Keratinocyte (primary cell): ENCODE data around the gene NLRC3. TPM values are rescaled to one million over a fixed set of nuclear protein-coding genes. Genes with fewer than 3 reads are reported as not detected.

ENCODE experiments used
- DNase-seq: peaks from one replicate; pipeline ENCODE4 v3.0.0-alpha.2; 2011; ENCODE audit warnings: low read depth, missing footprints, low spot score
- FAIRE-seq: peaks from 2 replicates; lab custom pipeline; 2011; peaks lifted over from hg19 to GRCh38; lab: Jason Lieb, UNC
- H2AFZ ChIP-seq: 2 replicates; pipeline ENCODE4 v1.6.0; 2012; ENCODE audit warnings: low read length, control low read depth, inconsistent platforms; ENCODE audit not compliant: control insufficient read depth
- H3K27ac ChIP-seq: 2 replicates; pipeline ENCODE4 v1.5.1; 2011; ENCODE audit warnings: low read length; ENCODE audit not compliant: control insufficient read depth, insufficient read depth
- H3K27me3 ChIP-seq: 3 replicates; pipeline ENCODE4 v1.6.0; 2011; ENCODE audit warnings: low read length; ENCODE audit not compliant: control insufficient read depth, insufficient read depth; ENCODE audit errors: extremely low read depth
- H3K36me3 ChIP-seq, 2 experiments: 2 replicates in 1 of 2; 3 replicates in 1 of 2; pipeline ENCODE4 v1.5.1; 2011; ENCODE audit warnings: low read length in 2 of 2, mild to moderate bottlenecking in 1 of 2; ENCODE audit not compliant: control insufficient read depth in 2 of 2, insufficient read depth in 2 of 2; ENCODE audit errors: extremely low read depth in 1 of 2
- H3K4me1 ChIP-seq: 3 replicates; pipeline ENCODE4 v1.5.1; 2011; ENCODE audit warnings: low read length; ENCODE audit not compliant: control insufficient read depth, insufficient read depth; ENCODE audit errors: extremely low read depth
- H3K4me2 ChIP-seq: 3 replicates; pipeline ENCODE4 v1.6.0; 2011; ENCODE audit warnings: low read depth, low read length; ENCODE audit not compliant: control insufficient read depth, insufficient read depth; ENCODE audit errors: extremely low read depth
- H3K4me3 ChIP-seq, 3 experiments: fragments of 200-600 bp in 1 of 3; sonication (generic) in 1 of 3; 2 replicates in 2 of 3; 3 replicates in 1 of 3; pipeline ENCODE4 v1.5.1; 2011 to 2016; ENCODE audit warnings: low read length in 3 of 3, mild to moderate bottlenecking in 3 of 3, control low read depth in 2 of 3, inconsistent platforms in 1 of 3, low read depth in 1 of 3, mixed read lengths in 1 of 3, mixed run types in 1 of 3, moderate library complexity in 1 of 3; ENCODE audit not compliant: control insufficient read depth in 2 of 3, insufficient read depth in 2 of 3; ENCODE audit errors: extremely low read depth in 1 of 3
- H3K79me2 ChIP-seq: 2 replicates; pipeline ENCODE4 v1.6.0; 2012; ENCODE audit warnings: low read length; ENCODE audit not compliant: control insufficient read depth, insufficient read depth
- H3K9ac ChIP-seq: 3 replicates; pipeline ENCODE4 v1.6.0; 2011; ENCODE audit warnings: low read length; ENCODE audit not compliant: control insufficient read depth, insufficient read depth; ENCODE audit errors: extremely low read depth
- H3K9me1 ChIP-seq: 3 replicates; pipeline ENCODE4 v1.6.0; 2011; ENCODE audit warnings: low read length; ENCODE audit not compliant: control insufficient read depth, insufficient read depth; ENCODE audit errors: extremely low read depth
- H3K9me3 ChIP-seq: 2 replicates; pipeline ENCODE4 v1.5.1; 2012; ENCODE audit warnings: low read depth, low read length; ENCODE audit not compliant: control insufficient read depth
- H4K20me1 ChIP-seq: 3 replicates; pipeline ENCODE4 v1.6.0; 2011; ENCODE audit warnings: low read length; ENCODE audit not compliant: control insufficient read depth, insufficient read depth; ENCODE audit errors: extremely low read depth
- EZH2 ChIP-seq: IDR thresholded peaks from one replicate; pipeline ENCODE4 v1.6.1; 2012; ENCODE audit warnings: inconsistent platforms, mild to moderate bottlenecking, low read length, moderate library complexity
- dilution Hi-C: fragments of 300-500 bp; cut with MboI; formaldehyde crosslinking; loops from one replicate; pipeline ENCODE4 v1.7.0; 2020; ENCODE audit warnings: low sequenced_read_pairs; ENCODE audit not compliant: extremely low pct_ligation_motif_present
- polyA plus RNA-seq, 5 experiments: library from polyadenylated mRNA; depleted of rRNA in 3 of 5; stranded (reverse) in 3 of 5; stranded (forward) in 1 of 5; unstranded in 1 of 5; fragments of >200 nt; gene quantifications; 1 replicate in 1 of 5; 2 replicates in 3 of 5; 3 replicates in 1 of 5; pipeline versions ENCODE4 v1.2.1 to v1.2.3, GENCODE V29; 2011 to 2012; ENCODE audit warnings: missing spikeins in 2 of 5, low read depth in 1 of 5, low replicate concordance in 1 of 5
- TF ChIP-seq, protein P1 (sequence below), 3 experiments: IDR thresholded peaks in 1 of 3; conservative IDR thresholded peaks in 1 of 3; optimal IDR thresholded peaks in 1 of 3; 2 replicates in 2 of 3; 3 replicates in 1 of 3; pipeline versions ENCODE3 to v1.5.1; 2011; ENCODE audit warnings: low read length in 3 of 3, mild to moderate bottlenecking in 3 of 3, moderate library complexity in 2 of 3, control low read depth in 1 of 3, inconsistent platforms in 1 of 3; ENCODE audit not compliant: insufficient read depth in 2 of 3; ENCODE audit errors: extremely low read depth in 1 of 3

Gene NLRC3
- polyA plus RNA-seq, 1 donor (not counting 4 experiments of a cell fraction or from before 2014, with no cell fraction given), result not detected

DNA sequence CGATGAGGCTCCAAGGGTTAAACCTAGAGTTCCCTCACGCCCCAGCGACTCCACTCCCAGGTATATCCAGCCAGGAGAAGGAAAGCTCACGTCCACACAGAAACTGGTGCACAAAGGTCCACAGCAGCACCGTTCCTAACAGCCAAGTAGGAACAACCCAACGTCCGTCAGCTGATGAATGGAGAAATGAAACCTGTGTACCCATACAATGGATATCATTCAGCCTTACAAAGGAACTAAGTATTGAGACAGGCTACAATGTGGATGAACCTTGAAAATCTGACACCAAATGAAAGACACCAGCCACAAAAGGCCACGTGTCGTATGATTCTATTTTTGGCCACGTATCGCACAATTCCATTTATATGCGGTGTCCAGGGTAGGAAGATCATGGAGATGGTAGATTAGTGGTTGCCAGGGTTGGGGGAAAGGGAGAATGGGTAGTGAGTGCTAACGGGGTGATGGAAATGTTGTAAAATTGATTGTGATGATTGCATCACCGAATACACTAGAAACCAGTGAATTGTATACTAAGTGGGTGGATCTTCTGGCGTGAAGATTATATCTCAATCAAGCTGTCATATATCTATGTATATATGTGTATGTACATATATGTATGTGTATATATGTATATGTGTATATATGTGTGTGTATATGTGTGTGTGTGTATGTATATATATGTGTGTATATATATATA, 30.1 kb downstream of the NLRC3 start:
- DNase-seq (no peak), FAIRE-seq (no peak)
- Histone ChIP-seq H3K27ac (no peak overlapping the region), H3K4me1 (no peaks in the 10 kb centered on the region), H3K9me1 (no peaks in the 10 kb centered on the region), H3K4me2 (no peak overlapping the region), H3K9me3 (no peaks in the 10 kb centered on the region), H3K27me3 (no peaks in the 10 kb centered on the region), H2AFZ (no peak overlapping the region), H3K9ac (no peak overlapping the region), H3K36me3 (no peaks in the 10 kb centered on the region), H3K4me3 (no peak overlapping the region), H4K20me1 (no peaks in the 10 kb centered on the region), H3K79me2 (no peaks in the 10 kb centered on the region)
- dilution Hi-C loops, result no loop called here
- no peak for TF ChIP-seq EZH2
- TF ChIP-seq, protein P1, sequence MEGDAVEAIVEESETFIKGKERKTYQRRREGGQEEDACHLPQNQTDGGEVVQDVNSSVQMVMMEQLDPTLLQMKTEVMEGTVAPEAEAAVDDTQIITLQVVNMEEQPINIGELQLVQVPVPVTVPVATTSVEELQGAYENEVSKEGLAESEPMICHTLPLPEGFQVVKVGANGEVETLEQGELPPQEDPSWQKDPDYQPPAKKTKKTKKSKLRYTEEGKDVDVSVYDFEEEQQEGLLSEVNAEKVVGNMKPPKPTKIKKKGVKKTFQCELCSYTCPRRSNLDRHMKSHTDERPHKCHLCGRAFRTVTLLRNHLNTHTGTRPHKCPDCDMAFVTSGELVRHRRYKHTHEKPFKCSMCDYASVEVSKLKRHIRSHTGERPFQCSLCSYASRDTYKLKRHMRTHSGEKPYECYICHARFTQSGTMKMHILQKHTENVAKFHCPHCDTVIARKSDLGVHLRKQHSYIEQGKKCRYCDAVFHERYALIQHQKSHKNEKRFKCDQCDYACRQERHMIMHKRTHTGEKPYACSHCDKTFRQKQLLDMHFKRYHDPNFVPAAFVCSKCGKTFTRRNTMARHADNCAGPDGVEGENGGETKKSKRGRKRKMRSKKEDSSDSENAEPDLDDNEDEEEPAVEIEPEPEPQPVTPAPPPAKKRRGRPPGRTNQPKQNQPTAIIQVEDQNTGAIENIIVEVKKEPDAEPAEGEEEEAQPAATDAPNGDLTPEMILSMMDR (optimal IDR thresholded peaks at IDR 0.05 in 1 of 3, IDR thresholded peaks at IDR 0.05 in 1 of 3, conservative IDR thresholded peaks at IDR 0.05 in 1 of 3; ENCODE audit: extremely low read depth in 1 of 3, insufficient read depth in 2 of 3, low read length in 3 of 3), result no peak

DNA sequence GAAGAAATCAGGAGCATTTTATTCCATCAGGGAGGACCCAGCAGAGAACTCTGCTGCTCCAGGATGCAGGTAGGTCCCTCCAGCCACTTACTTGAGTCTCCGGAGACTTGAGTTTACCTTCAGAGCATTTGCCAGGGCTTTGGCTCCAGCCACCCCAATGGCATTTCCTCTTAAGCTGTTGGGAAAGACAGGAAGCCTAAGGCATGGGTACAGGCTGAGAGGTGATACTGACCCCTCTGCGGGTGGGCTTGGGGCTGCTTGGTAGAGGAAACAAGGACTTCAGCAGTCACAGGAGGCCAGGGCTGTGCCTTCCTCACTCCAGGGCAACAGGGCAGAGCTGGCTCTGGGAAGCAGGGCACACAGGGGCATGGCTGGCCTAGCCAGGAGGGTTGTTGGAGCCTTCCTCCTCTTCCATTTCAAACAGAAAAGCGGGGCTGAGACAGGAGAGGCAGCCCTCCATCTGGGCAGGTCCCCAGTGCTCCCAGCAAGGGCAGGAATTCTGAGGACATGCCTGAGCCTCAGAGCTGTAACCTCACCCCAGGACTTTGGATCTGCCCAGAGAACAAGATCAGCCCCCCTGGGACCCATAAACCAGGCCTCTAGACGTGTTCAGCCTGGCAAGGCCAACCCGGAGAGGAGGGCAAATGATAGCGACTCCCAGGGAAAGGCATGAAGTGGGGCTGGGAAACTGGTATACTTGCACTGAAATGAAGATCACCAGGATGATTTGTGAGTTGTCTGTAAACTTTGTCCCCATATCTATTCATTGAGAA, 34.4 kb downstream of the NLRC3 start:
- no peaks in the 10 kb centered on the region for H3K9me1 ChIP-seq
- no peak overlapping the region for H3K27ac ChIP-seq
- TF ChIP-seq, protein P1 (optimal IDR thresholded peaks at IDR 0.05 in 1 of 3, IDR thresholded peaks at IDR 0.05 in 1 of 3, conservative IDR thresholded peaks at IDR 0.05 in 1 of 3; ENCODE audit: extremely low read depth in 1 of 3, insufficient read depth in 2 of 3, low read length in 3 of 3), result no peak
- no peak for TF ChIP-seq EZH2
- no peaks in the 10 kb centered on the region for H3K4me1 ChIP-seq
- H3K36me3 ChIP-seq, result peaks cover 0 to 6% of the 10 kb centered on the region in 2 experiments
- dilution Hi-C loops, result no loop called here
- no peak overlapping the region for H3K4me3 ChIP-seq
- H4K20me1 ChIP-seq, result no peaks in the 10 kb centered on the region
- no peak overlapping the region for H2AFZ ChIP-seq
- no peaks in the 10 kb centered on the region for H3K79me2 ChIP-seq
- DNase-seq, result no peak
- no peak overlapping the region for H3K9ac ChIP-seq
- no peak for FAIRE-seq
- no peak overlapping the region for H3K4me2 ChIP-seq
- H3K9me3 ChIP-seq, result no peaks in the 10 kb centered on the region
- H3K27me3 ChIP-seq, result no peaks in the 10 kb centered on the region
